K562 (cell line): ENCODE data around the gene MMP15. TPM values are rescaled to one million over a fixed set of nuclear protein-coding genes. Genes with fewer than 3 reads are reported as not detected.

Source experiments
- ATAC-seq: fragments of 200-7000 bp; cut with Tn5 transposase; 3 replicates; pipeline ENCODE4 v1.9.1; 2020; ENCODE audit warnings: moderate library complexity
- BruUV-seq: library from RNA; stranded (reverse); fragments of 400-500 nt; replicated peaks from 2 replicates; lab custom pipeline; 2021; lab: Mats Ljungman, UMichigan
- CTCF ChIA-PET: fragments of 300-600 bp; formaldehyde crosslinking; extraction: SDS; loops from one replicate; lab custom pipeline; 2021; ENCODE audit warnings: low intra/inter-chr PET ratio; lab: Yijun Ruan, JAX
- POLR2A ChIA-PET: fragments of 300-600, 350-650 bp; sonication (Branson Sonifier 250); formaldehyde crosslinking; extraction: SDS; loops from one replicate; lab custom pipeline; 2021; ENCODE audit warnings: antibody characterized with exemption, inconsistent platforms; lab: Yijun Ruan, JAX
- DNase-seq, 4 experiments: peaks; one replicate each; pipeline versions ENCODE4 v3.0.0 to v3.0.0-alpha.2; 2011 to 2018; ENCODE audit warnings: low spot score in 3 of 4, mixed read lengths in 3 of 4; ENCODE audit errors: extremely low read depth in 1 of 4
- FAIRE-seq: peaks from 2 replicates; lab custom pipeline; 2011; peaks lifted over from hg19 to GRCh38; lab: Jason Lieb, UNC
- H2AFZ ChIP-seq: 2 replicates; pipeline ENCODE4 v1.6.0; 2011; ENCODE audit warnings: low read depth, low read length, control low read depth, inconsistent platforms
- H3K27ac ChIP-seq: fragments of 200-600 bp; 3 replicates; pipeline ENCODE4 v1.8.0; 2011; ENCODE audit warnings: low read depth, mild to moderate bottlenecking, control low read depth, inconsistent platforms, low read length, moderate library complexity, mixed read lengths; ENCODE audit errors: extremely low read depth
- H3K27me3 ChIP-seq, 2 experiments: fragments of 300-600 bp in 1 of 2; 2 replicates in 1 of 2; 3 replicates in 1 of 2; pipeline versions ENCODE4 v1.6.0 to v1.8.0; 2011; ENCODE audit warnings: inconsistent platforms in 2 of 2, low read length in 2 of 2, mild to moderate bottlenecking in 1 of 2, mixed read lengths in 1 of 2, moderate library complexity in 1 of 2; ENCODE audit not compliant: control insufficient read depth in 2 of 2, insufficient read depth in 2 of 2
- H3K36me3 ChIP-seq: fragments of 300-600 bp; 3 replicates; pipeline ENCODE4 v1.8.0; 2011; ENCODE audit warnings: mild to moderate bottlenecking, low read length, inconsistent platforms; ENCODE audit not compliant: control insufficient read depth, insufficient read depth
- H3K4me1 ChIP-seq, 2 experiments: fragments of 200-600 bp in 1 of 2; replicated peaks in 1 of 2; 2 replicates in 1 of 2; 3 replicates in 1 of 2; pipeline versions ENCODE4 v1.5.1 to v1.8.0; 2011; ENCODE audit warnings: inconsistent platforms in 2 of 2, low read length in 2 of 2, mild to moderate bottlenecking in 1 of 2, mixed read lengths in 1 of 2, moderate library complexity in 1 of 2; ENCODE audit not compliant: control insufficient read depth in 2 of 2, insufficient read depth in 2 of 2
- H3K4me2 ChIP-seq: 2 replicates; pipeline ENCODE4 v1.6.1; 2011; ENCODE audit warnings: low read length, control low read depth, inconsistent platforms, mixed read lengths; ENCODE audit not compliant: insufficient read depth
- H3K4me3 ChIP-seq: fragments of 200-600 bp; sonication (generic), shearing (Covaris generic); 2 replicates; pipeline ENCODE4 v1.5.1; 2016; ENCODE audit warnings: control low read depth, inconsistent platforms
- H3K79me2 ChIP-seq: fragments of 200-600 bp; 3 replicates; pipeline ENCODE4 v1.8.0; 2011; ENCODE audit warnings: low read length, inconsistent platforms; ENCODE audit not compliant: control insufficient read depth, insufficient read depth
- H3K9ac ChIP-seq, 2 experiments: 2 replicates each; pipeline versions ENCODE4 v1.6.0 to v1.6.1; 2011; ENCODE audit warnings: low read depth in 2 of 2, low read length in 2 of 2, control low read depth in 1 of 2, inconsistent platforms in 1 of 2, mild to moderate bottlenecking in 1 of 2, mixed read lengths in 1 of 2; ENCODE audit not compliant: insufficient read depth in 1 of 2
- H3K9me1 ChIP-seq: one replicate; pipeline ENCODE4 v1.6.0; 2011; ENCODE audit warnings: inconsistent platforms, mild to moderate bottlenecking, low read length, moderate library complexity; ENCODE audit not compliant: control insufficient read depth, insufficient read depth
- H3K9me3 ChIP-seq: replicated peaks from 2 replicates; pipeline ENCODE4 v1.5.1; 2011; ENCODE audit warnings: low read depth, low read length, inconsistent platforms; ENCODE audit not compliant: control insufficient read depth, insufficient read depth
- H4K20me1 ChIP-seq: replicated peaks from 2 replicates; pipeline ENCODE4 v1.6.1; 2011; ENCODE audit warnings: low read length, inconsistent platforms, mixed read lengths; ENCODE audit not compliant: control insufficient read depth, insufficient read depth
- ATF7 ChIP-seq: fragments of 450-650 bp; IDR thresholded peaks from 2 replicates; pipeline ENCODE4 v1.7.1; 2014; ENCODE audit warnings: mild to moderate bottlenecking, moderate library complexity
- ETS2 ChIP-seq: IDR thresholded peaks from 2 replicates; pipeline ENCODE4 v1.6.1; 2016; ENCODE audit warnings: borderline replicate concordance, missing genetic modification characterization, mild to moderate bottlenecking, moderate library complexity, missing compliant biosample characterization; ENCODE audit not compliant: poor library complexity, severe bottlenecking
- GTF2B ChIP-seq: IDR thresholded peaks from 2 replicates; pipeline ENCODE4 v1.6.1; 2011; ENCODE audit not compliant: insufficient read length; ENCODE audit errors: extremely low read depth
- GTF3C2 ChIP-seq: IDR thresholded peaks from 3 replicates; pipeline ENCODE4 v1.6.1; 2011; ENCODE audit warnings: borderline replicate concordance, mild to moderate bottlenecking, moderate library complexity; ENCODE audit not compliant: insufficient read length; ENCODE audit errors: extremely low read depth
- KDM2B ChIP-seq: fragments of 250-450 bp; sonication (Bioruptor Pico); IDR thresholded peaks from 2 replicates; pipeline ENCODE4 v1.8.0; 2021; ENCODE audit warnings: mild to moderate bottlenecking, moderate library complexity
- MXD1 ChIP-seq: fragments of 250-450 bp; sonication (Bioruptor Pico); IDR thresholded peaks from 2 replicates; pipeline ENCODE4 v1.8.0; 2021; ENCODE audit warnings: borderline replicate concordance, mild to moderate bottlenecking, moderate library complexity; ENCODE audit not compliant: poor library complexity, severe bottlenecking
- OTX1 ChIP-seq: fragments of 450-650 bp; formaldehyde crosslinking; IDR thresholded peaks from 2 replicates; pipeline ENCODE4 v1.4.0; 2022; ENCODE audit warnings: mild to moderate bottlenecking
- RAD21 ChIP-seq, 2 experiments: fragments of 250-450 bp in 1 of 2; fragments of 450-650 bp in 1 of 2; sonication (Bioruptor Pico) in 1 of 2; formaldehyde crosslinking in 1 of 2; IDR thresholded peaks in 1 of 2; conservative IDR thresholded peaks in 1 of 2; 2 replicates each; pipeline versions ENCODE4 v1.4.0 to v1.8.0; 2020 to 2022; ENCODE audit warnings: mild to moderate bottlenecking in 2 of 2, moderate library complexity in 1 of 2
- SMAD2 ChIP-seq: fragments of 150-350 bp; IDR thresholded peaks from 2 replicates; pipeline ENCODE4 v1.6.1; 2014; ENCODE audit warnings: low read depth, mild to moderate bottlenecking, low read length
- SRSF9 ChIP-seq: fragments of 200-400 bp; formaldehyde crosslinking; IDR thresholded peaks from 2 replicates; pipeline ENCODE4 v1.6.1; 2017; ENCODE audit warnings: low read depth, low read length, borderline replicate concordance
- TFAM ChIP-seq: fragments of 250-450 bp; sonication (Bioruptor Pico); conservative IDR thresholded peaks from 2 replicates; pipeline ENCODE4 v1.5.0; 2021; ENCODE audit warnings: mild to moderate bottlenecking, moderate library complexity
- THRB ChIP-seq: fragments of 450-650 bp; formaldehyde crosslinking; conservative IDR thresholded peaks from 2 replicates; pipeline ENCODE4 v1.4.0; 2022; ENCODE audit warnings: mild to moderate bottlenecking, missing genetic modification characterization
- ZBTB43 ChIP-seq: sonication (generic); formaldehyde crosslinking; IDR thresholded peaks from 2 replicates; pipeline ENCODE4 v1.8.0; 2023; ENCODE audit warnings: mild to moderate bottlenecking, missing genetic modification reagents
- ZNF12 ChIP-seq: sonication (generic); formaldehyde crosslinking; IDR thresholded peaks from 2 replicates; pipeline ENCODE4 v1.4.0; 2020; ENCODE audit warnings: mild to moderate bottlenecking, missing genetic modification reagents
- ZNF354B ChIP-seq: fragments of 250-450 bp; sonication (Bioruptor Pico); IDR thresholded peaks from 2 replicates; pipeline ENCODE4 v1.4.0; 2020
- WGBS: fragments of 100-300 bp; shearing (Covaris generic); methylation state at CpG from one replicate; pipeline ENCODE4 v1.1.6; 2016; ENCODE audit warnings: low coverage, mixed read lengths; ENCODE audit not compliant: insufficient coverage; ENCODE audit errors: missing lambda C conversion rate; 5-methylcytosine and 5-hydroxymethylcytosine counted together
- in situ Hi-C: fragments of 300-500 bp; cut with MboI; formaldehyde crosslinking; loops from 4 replicates; pipeline ENCODE4 v1.15.0; 2018; ENCODE audit warnings: inconsistent platforms, mixed read lengths
- intact Hi-C: fragments of 100-400 bp; cut with micrococcal nuclease; formaldehyde crosslinking; loops from 2 replicates; pipeline ENCODE4 v1.14.2; 2022
- polyA plus RNA-seq, 8 experiments: library from polyadenylated mRNA; depleted of rRNA in 4 of 8; stranded (reverse) in 5 of 8; unstranded in 3 of 8; fragments of >200 nt; fragmentation: Nextera tagmentation in 2 of 8; fragmentation: Illumina TruSeq in 1 of 8; extraction: Ambion mirVana in 2 of 8; extraction: Trizol in 1 of 8; gene quantifications; 2 replicates each; pipeline versions ENCODE4 v1.2.1 to v1.2.3, GENCODE V29; 2011 to 2014; ENCODE audit warnings: inconsistent platforms in 1 of 8, missing spikeins in 1 of 8
- total RNA-seq, 7 experiments: library from RNA; depleted of rRNA in 6 of 7; stranded (reverse); fragments of >200 nt in 6 of 7; fragmentation: Illumina TruSeq in 2 of 7; extraction: Trizol in 2 of 7; gene quantifications; 2 replicates each; pipeline versions ENCODE4 v1.2.1 to v1.2.3, GENCODE V29; 2011 to 2021; ENCODE audit warnings: low replicate concordance in 1 of 7

Gene MMP15
- total and polyA plus RNA-seq, 9 of the 15 experiments (the other 6 are each of a cell fraction or from before 2014, with no cell fraction given): 0.01 to 20.4 (median 5.5) TPM

GRCh38 chr16:58046936-58047335 is 21.4 kb downstream of the MMP15 start:
- TF ChIP-seq THRB (CRISPR knock-in tag) (no peak), ETS2 (no peak), TFAM (no peak), OTX1 (CRISPR knock-in tag) (no peak), SRSF9 (no peak), ATF7 (no peak), ZNF12 (no peak), MXD1 (CRISPR knock-in tag) (no peak), GTF2B (no peak), GTF3C2 (no peak), KDM2B (no peak), SMAD2 (no peak), ZBTB43 (CRISPR knock-in tag) (no peak), RAD21 (CRISPR knock-in tag; conservative IDR thresholded peaks at IDR 0.05 in 1 of 2, IDR thresholded peaks at IDR 0.05 in 1 of 2) (no peak), ZNF354B (CRISPR knock-in tag) (no peak)
- BruUV-seq: no TSS peak

More at GRCh38 chr16:58046936-58047335, 21.4 kb downstream of the MMP15 start:
- intact Hi-C loops (no loop called here), in situ Hi-C loops (no loop called here)
- Histone ChIP-seq H3K36me3 (peaks cover 17% of the 10 kb centered on the region; the same call in 1 of the 3 replicates), H3K9me3 (no peaks in the 10 kb centered on the region), H3K27ac (no peak overlapping the region), H3K4me1 (peaks cover 0 to 38% of the 10 kb centered on the region in 2 experiments; a peak in 3 of 5 replicates), H2AFZ (no peak overlapping the region), H3K9me1 (no peaks in the 10 kb centered on the region), H3K27me3 (no peaks in the 10 kb centered on the region), H3K4me2 (no peak overlapping the region), H3K4me3 (no peak overlapping the region), H4K20me1 (no peaks in the 10 kb centered on the region), H3K79me2 (no peaks in the 10 kb centered on the region), H3K9ac (0 out of 4 replicates have a peak overlapping the region, but pooled peaks of 1 of the 2 experiments have one; percentile 14)
- ChIA-PET POLR2A (interaction anchor here (0.6 kb wide), 2 partner anchors 212 to 320 kb away, joined by 3 read pairs; no protein-coding TSS in a partner anchor), CTCF (no interaction called here)
- no peak for DNase-seq
- FAIRE-seq: no peak
- WGBS: 50% methylated on average over 6 of the region's 6 CpGs
- no peak; the same call in 2 of the 3 replicates for ATAC-seq
